ENCODE data around the gene LRBA.

Gene LRBA

GRCh38 chr4:150251752-150252190, 763.3 kb downstream of the LRBA start:
- H3F3A ChIP-seq (ENCODE audit: insufficient read depth, low read length): 0 out of 2 replicates have a peak, but pooled peaks cover 5% of the 10 kb centered on the region
- no peak overlapping the region for H2AFZ ChIP-seq (ENCODE audit: low read length)
- TF ChIP-seq CTCF (IDR thresholded peaks at IDR 0.05; ENCODE audit: low read length) (no peak), EZH2 (IDR thresholded peaks at IDR 0.05; ENCODE audit: borderline replicate concordance, low read length) (no peak)
- H3K79me2 ChIP-seq (ENCODE audit: insufficient read depth, low read length): no peaks in the 10 kb centered on the region
- H3K9me2 ChIP-seq (ENCODE audit: low read depth, low read length): no peaks in the 10 kb centered on the region
- H3K9me3 ChIP-seq (ENCODE audit: low read length): no peaks in the 10 kb centered on the region
- no peaks in the 10 kb centered on the region for H4K20me1 ChIP-seq (ENCODE audit: insufficient read depth, low read length)
- H3K27me3 ChIP-seq (ENCODE audit: insufficient read depth, low read length): no peaks in the 10 kb centered on the region
- H3K4me3 ChIP-seq (ENCODE audit: low read depth, low read length, poor library complexity, severe bottlenecking): no peak overlapping the region
- no peak overlapping the region for H3K4me2 ChIP-seq (ENCODE audit: low read length)
- no peaks in the 10 kb centered on the region for H3K4me1 ChIP-seq (ENCODE audit: insufficient read depth, low read length, severe bottlenecking)
- H3K36me3 ChIP-seq (ENCODE audit: insufficient read depth, low read length): no peaks in the 10 kb centered on the region
- H3K27ac ChIP-seq (ENCODE audit: low read depth, low read length, poor library complexity, severe bottlenecking): no peak overlapping the region
- H3K9ac ChIP-seq (ENCODE audit: low read length): no peak overlapping the region

GRCh38 chr4:150250998-150251651, 764.0 kb downstream of the LRBA start:
- Histone ChIP-seq H3K9me3 (ENCODE audit: low read length) (no peaks in the 10 kb centered on the region), H2AFZ (ENCODE audit: low read length) (no peak overlapping the region), H3K9me2 (ENCODE audit: low read depth, low read length) (no peaks in the 10 kb centered on the region), H3K4me2 (ENCODE audit: low read length) (no peak overlapping the region), H3K4me1 (ENCODE audit: insufficient read depth, low read length, severe bottlenecking) (no peaks in the 10 kb centered on the region), H3K36me3 (ENCODE audit: insufficient read depth, low read length) (no peaks in the 10 kb centered on the region), H3F3A (ENCODE audit: insufficient read depth, low read length) (0 out of 2 replicates have a peak, but pooled peaks cover 5% of the 10 kb centered on the region), H4K20me1 (ENCODE audit: insufficient read depth, low read length) (no peaks in the 10 kb centered on the region), H3K27me3 (ENCODE audit: insufficient read depth, low read length) (no peaks in the 10 kb centered on the region), H3K79me2 (ENCODE audit: insufficient read depth, low read length) (no peaks in the 10 kb centered on the region), H3K27ac (ENCODE audit: low read depth, low read length, poor library complexity, severe bottlenecking) (no peak overlapping the region), H3K4me3 (ENCODE audit: low read depth, low read length, poor library complexity, severe bottlenecking) (no peak overlapping the region), H3K9ac (ENCODE audit: low read length) (no peak overlapping the region)
- TF ChIP-seq CTCF (IDR thresholded peaks at IDR 0.05; ENCODE audit: low read length) (no peak), EZH2 (IDR thresholded peaks at IDR 0.05; ENCODE audit: borderline replicate concordance, low read length) (no peak)

GRCh38 chr4:150250293-150250997, 764.6 kb downstream of the LRBA start:
- Histone ChIP-seq H3K4me2 (ENCODE audit: low read length) (no peak overlapping the region), H2AFZ (ENCODE audit: low read length) (no peak overlapping the region), H3F3A (ENCODE audit: insufficient read depth, low read length) (0 out of 2 replicates have a peak, but pooled peaks cover 5% of the 10 kb centered on the region), H3K27ac (ENCODE audit: low read depth, low read length, poor library complexity, severe bottlenecking) (no peak overlapping the region), H3K4me1 (ENCODE audit: insufficient read depth, low read length, severe bottlenecking) (no peaks in the 10 kb centered on the region), H3K9me3 (ENCODE audit: low read length) (no peaks in the 10 kb centered on the region), H3K79me2 (ENCODE audit: insufficient read depth, low read length) (no peaks in the 10 kb centered on the region), H3K9me2 (ENCODE audit: low read depth, low read length) (no peaks in the 10 kb centered on the region), H3K9ac (ENCODE audit: low read length) (no peak overlapping the region), H4K20me1 (ENCODE audit: insufficient read depth, low read length) (no peaks in the 10 kb centered on the region), H3K36me3 (ENCODE audit: insufficient read depth, low read length) (no peaks in the 10 kb centered on the region), H3K27me3 (ENCODE audit: insufficient read depth, low read length) (no peaks in the 10 kb centered on the region), H3K4me3 (ENCODE audit: low read depth, low read length, poor library complexity, severe bottlenecking) (no peak overlapping the region)
- TF ChIP-seq CTCF (IDR thresholded peaks at IDR 0.05; ENCODE audit: low read length): no peak
- TF ChIP-seq EZH2 (IDR thresholded peaks at IDR 0.05; ENCODE audit: borderline replicate concordance, low read length): no peak

Measured in OCI-LY1 (cell line).